Measurements from ENCODE around the gene SLC2A2. TPM values are rescaled to one million over a fixed set of nuclear protein-coding genes. Genes with fewer than 3 reads are reported as not detected.

The SLC2A2 gene
- total and polyA plus RNA-seq, 2 donors: 0.05 TPM; not detected in 1

DNA sequence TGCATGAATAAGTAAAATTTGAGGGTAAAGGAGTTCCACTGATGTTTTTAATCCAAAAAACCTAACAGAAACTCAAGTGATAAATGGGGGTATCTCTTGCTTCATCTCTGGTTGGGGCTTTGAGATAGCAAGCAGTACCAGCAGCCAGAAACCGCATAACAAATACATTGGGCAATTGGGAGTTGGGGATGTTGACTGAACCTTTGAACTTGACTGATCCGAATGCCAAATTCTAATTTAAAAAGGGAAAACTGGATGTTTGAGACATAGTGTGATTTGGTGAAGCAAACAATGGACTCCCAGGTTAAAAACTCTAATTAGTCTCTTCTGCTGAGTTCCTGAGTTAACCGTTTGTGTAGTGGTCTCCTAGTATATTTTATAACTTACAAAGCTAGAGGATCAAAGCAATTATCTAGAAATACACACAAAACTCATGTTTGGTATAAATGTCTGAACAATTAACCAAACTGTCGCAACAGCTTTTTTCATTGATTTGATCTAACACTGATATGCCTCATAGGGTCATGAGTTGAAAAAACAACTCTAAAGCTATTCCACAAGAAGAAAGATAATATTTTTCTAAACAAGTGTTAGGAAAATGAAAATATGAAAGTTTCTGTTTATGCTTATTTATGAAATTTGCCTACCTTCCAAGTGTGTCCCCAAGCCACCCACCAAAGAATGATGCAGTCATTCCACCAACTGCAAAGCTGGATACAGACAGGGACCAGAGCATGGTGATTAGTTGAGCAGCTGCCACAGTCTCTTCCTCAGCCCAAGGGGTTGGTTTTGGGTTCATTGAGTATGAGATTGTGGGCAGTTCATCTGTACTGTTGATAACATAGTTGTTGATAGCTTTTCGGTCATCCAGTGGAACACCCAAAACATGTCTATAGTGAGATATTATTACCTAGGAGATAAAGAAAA is 12.4 kb downstream of the SLC2A2 start:
- no peak for DNase-seq (ENCODE audit: low read depth in 6 of 9, low spot score in 9 of 9)
- Histone ChIP-seq H3K27me3 (ENCODE audit: control insufficient read depth in 2 of 2, insufficient read depth in 1 of 2, low read length in 1 of 2) (no peaks in the 10 kb centered on the region), H3K4me1 (ENCODE audit: control insufficient read depth in 2 of 2, insufficient read depth in 2 of 2, low read length in 2 of 2) (no peaks in the 10 kb centered on the region), H3K27ac (ENCODE audit: low read depth in 1 of 2, low read length in 1 of 2) (no peak overlapping the region), H3K9me3 (ENCODE audit: control insufficient read depth in 2 of 2, insufficient read depth in 1 of 2, low read length in 1 of 2) (no peaks in the 10 kb centered on the region), H3K4me3 (ENCODE audit: low read length in 2 of 2) (no peak overlapping the region), H3K36me3 (ENCODE audit: control insufficient read depth in 2 of 2, insufficient read depth in 2 of 2, low read length in 1 of 2) (no peaks in the 10 kb centered on the region)
- 97% methylated on average over 5 of the region's 5 CpGs for WGBS

DNA sequence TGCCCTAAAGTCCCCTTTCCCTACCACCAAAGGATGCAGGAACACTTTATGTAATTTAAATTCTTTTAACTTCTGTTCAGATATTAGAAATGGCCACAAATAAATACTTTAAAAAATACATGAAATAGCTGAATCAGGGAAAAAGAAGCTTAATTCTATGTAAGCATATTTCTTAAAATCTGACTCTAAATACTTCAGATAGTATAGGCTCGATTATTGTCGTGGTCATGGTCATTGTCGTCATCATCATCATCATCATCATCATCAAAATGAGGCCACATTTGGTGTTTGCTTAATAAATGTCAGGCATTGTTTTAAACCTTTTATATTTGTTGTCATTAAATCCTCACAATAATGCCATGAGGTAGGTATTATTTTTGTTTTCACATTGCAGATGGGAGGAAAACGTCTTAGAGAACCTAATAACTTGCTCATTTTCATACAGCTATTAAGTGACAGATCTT is 14.6 kb downstream of the SLC2A2 start:
- Histone ChIP-seq H3K4me1 (ENCODE audit: control insufficient read depth in 2 of 2, insufficient read depth in 2 of 2, low read length in 2 of 2) (no peaks in the 10 kb centered on the region), H3K27ac (ENCODE audit: low read depth in 1 of 2, low read length in 1 of 2) (no peak overlapping the region), H3K4me3 (ENCODE audit: low read length in 2 of 2) (no peak overlapping the region), H3K9me3 (ENCODE audit: control insufficient read depth in 2 of 2, insufficient read depth in 1 of 2, low read length in 1 of 2) (no peaks in the 10 kb centered on the region), H3K36me3 (ENCODE audit: control insufficient read depth in 2 of 2, insufficient read depth in 2 of 2, low read length in 1 of 2) (no peaks in the 10 kb centered on the region), H3K27me3 (ENCODE audit: control insufficient read depth in 2 of 2, insufficient read depth in 1 of 2, low read length in 1 of 2) (no peaks in the 10 kb centered on the region)
- no peak for DNase-seq (ENCODE audit: low read depth in 6 of 9, low spot score in 9 of 9)
- 94% methylated on average over 4 of the region's 4 CpGs for WGBS

GRCh38 chr3:171011109-171011872 is 15.2 kb downstream of the SLC2A2 start:
- no peak for DNase-seq (ENCODE audit: low read depth in 6 of 9, low spot score in 9 of 9)
- no peaks in the 10 kb centered on the region for H3K4me1 ChIP-seq (ENCODE audit: control insufficient read depth in 2 of 2, insufficient read depth in 2 of 2, low read length in 2 of 2)
- H3K36me3 ChIP-seq (ENCODE audit: control insufficient read depth in 2 of 2, insufficient read depth in 2 of 2, low read length in 1 of 2): no peaks in the 10 kb centered on the region
- no peak overlapping the region for H3K4me3 ChIP-seq (ENCODE audit: low read length in 2 of 2)
- no peaks in the 10 kb centered on the region for H3K27me3 ChIP-seq (ENCODE audit: control insufficient read depth in 2 of 2, insufficient read depth in 1 of 2, low read length in 1 of 2)
- no peaks in the 10 kb centered on the region for H3K9me3 ChIP-seq (ENCODE audit: control insufficient read depth in 2 of 2, insufficient read depth in 1 of 2, low read length in 1 of 2)
- no peak overlapping the region for H3K27ac ChIP-seq (ENCODE audit: low read depth in 1 of 2, low read length in 1 of 2)
- WGBS: 91% methylated on average over 2 of the region's 2 CpGs

DNA sequence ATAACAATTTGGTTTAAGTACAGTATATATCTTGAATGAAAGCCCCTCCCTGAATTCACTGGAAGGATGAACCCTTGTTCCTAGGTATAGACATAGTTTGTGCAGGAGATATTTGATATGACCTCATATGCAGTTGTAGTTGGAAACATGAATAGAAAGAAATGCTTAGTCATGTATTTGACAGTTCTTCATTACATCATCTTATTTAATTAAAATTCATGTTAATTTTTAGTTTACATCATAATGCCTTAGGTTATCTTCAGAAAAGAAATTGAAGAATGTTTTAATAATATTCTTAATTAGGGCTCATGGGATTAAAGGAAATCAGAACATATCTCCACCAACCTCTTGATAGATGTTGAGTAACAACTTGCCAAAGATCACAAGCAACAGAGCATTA is 19.2 kb downstream of the SLC2A2 start:
- no peak overlapping the region for H3K4me3 ChIP-seq (ENCODE audit: low read length in 2 of 2)
- no peaks in the 10 kb centered on the region for H3K9me3 ChIP-seq (ENCODE audit: control insufficient read depth in 2 of 2, insufficient read depth in 1 of 2, low read length in 1 of 2)
- H3K27me3 ChIP-seq (ENCODE audit: control insufficient read depth in 2 of 2, insufficient read depth in 1 of 2, low read length in 1 of 2): no peaks in the 10 kb centered on the region
- H3K36me3 ChIP-seq (ENCODE audit: control insufficient read depth in 2 of 2, insufficient read depth in 2 of 2, low read length in 1 of 2): no peaks in the 10 kb centered on the region
- DNase-seq (ENCODE audit: low read depth in 6 of 9, low spot score in 9 of 9): no peak
- no peaks in the 10 kb centered on the region for H3K4me1 ChIP-seq (ENCODE audit: control insufficient read depth in 2 of 2, insufficient read depth in 2 of 2, low read length in 2 of 2)
- no peak overlapping the region for H3K27ac ChIP-seq (ENCODE audit: low read depth in 1 of 2, low read length in 1 of 2)

- H3K9me3 ChIP-seq (ENCODE audit: control insufficient read depth in 2 of 2, insufficient read depth in 1 of 2, low read length in 1 of 2): no peaks in the 10 kb centered on the region
- WGBS: 95% methylated on average over 4 of the region's 4 CpGs
- H3K27me3 ChIP-seq (ENCODE audit: control insufficient read depth in 2 of 2, insufficient read depth in 1 of 2, low read length in 1 of 2): no peaks in the 10 kb centered on the region
- no peak overlapping the region for H3K4me3 ChIP-seq (ENCODE audit: low read length in 2 of 2)
- no peaks in the 10 kb centered on the region for H3K4me1 ChIP-seq (ENCODE audit: control insufficient read depth in 2 of 2, insufficient read depth in 2 of 2, low read length in 2 of 2)
- no peak for DNase-seq (ENCODE audit: low read depth in 6 of 9, low spot score in 9 of 9)
- H3K27ac ChIP-seq (ENCODE audit: low read depth in 1 of 2, low read length in 1 of 2): no peak overlapping the region
- H3K36me3 ChIP-seq (ENCODE audit: control insufficient read depth in 2 of 2, insufficient read depth in 2 of 2, low read length in 1 of 2): no peaks in the 10 kb centered on the region
These were observed 20.9 kb downstream of the SLC2A2 start for GRCh38 chr3:171005648-171006047.

DNA sequence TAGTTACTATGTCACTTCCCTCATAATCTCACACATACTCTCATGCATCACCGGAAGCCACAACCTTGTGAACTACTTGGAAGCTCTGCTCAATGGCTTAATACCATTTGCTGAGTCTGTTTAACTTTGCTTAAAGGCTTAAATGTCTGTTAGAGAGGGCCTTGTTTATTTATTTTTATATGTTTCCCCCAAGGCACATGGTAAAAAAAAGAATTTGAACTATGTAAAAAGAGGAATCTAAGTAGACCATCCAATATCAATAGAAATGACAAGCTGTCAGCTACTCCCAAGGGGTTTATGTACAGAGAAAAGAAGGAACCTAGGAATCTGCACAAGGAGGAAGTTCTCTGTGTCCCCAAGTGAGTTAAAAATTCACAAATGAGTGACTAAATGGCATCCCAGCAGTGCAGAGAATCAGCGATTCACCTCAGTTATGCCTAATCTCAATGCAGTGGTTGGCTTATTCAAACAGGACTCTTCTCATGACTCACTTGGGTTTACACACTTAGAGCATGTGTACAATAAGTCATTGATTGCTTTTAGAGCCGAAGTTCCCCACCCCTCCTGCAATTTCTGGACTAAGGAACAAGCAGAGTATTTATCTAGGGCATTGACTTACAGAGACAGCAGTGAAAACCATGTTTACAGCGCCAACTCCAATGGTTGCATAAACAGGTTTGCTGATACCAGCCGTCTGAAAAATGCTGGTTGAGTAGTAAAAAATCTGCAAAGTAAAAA is 24.4 kb downstream of the SLC2A2 start:
- H3K4me1 ChIP-seq (ENCODE audit: control insufficient read depth in 2 of 2, insufficient read depth in 2 of 2, low read length in 2 of 2): no peaks in the 10 kb centered on the region
- no peaks in the 10 kb centered on the region for H3K9me3 ChIP-seq (ENCODE audit: control insufficient read depth in 2 of 2, insufficient read depth in 1 of 2, low read length in 1 of 2)
- H3K27ac ChIP-seq (ENCODE audit: low read depth in 1 of 2, low read length in 1 of 2): no peak overlapping the region
- no peak for DNase-seq (ENCODE audit: low read depth in 6 of 9, low spot score in 9 of 9)
- no peak overlapping the region for H3K4me3 ChIP-seq (ENCODE audit: low read length in 2 of 2)
- H3K36me3 ChIP-seq (ENCODE audit: control insufficient read depth in 2 of 2, insufficient read depth in 2 of 2, low read length in 1 of 2): no peaks in the 10 kb centered on the region
- 93% methylated on average over 5 of the region's 5 CpGs for WGBS
- no peaks in the 10 kb centered on the region for H3K27me3 ChIP-seq (ENCODE audit: control insufficient read depth in 2 of 2, insufficient read depth in 1 of 2, low read length in 1 of 2)

DNA sequence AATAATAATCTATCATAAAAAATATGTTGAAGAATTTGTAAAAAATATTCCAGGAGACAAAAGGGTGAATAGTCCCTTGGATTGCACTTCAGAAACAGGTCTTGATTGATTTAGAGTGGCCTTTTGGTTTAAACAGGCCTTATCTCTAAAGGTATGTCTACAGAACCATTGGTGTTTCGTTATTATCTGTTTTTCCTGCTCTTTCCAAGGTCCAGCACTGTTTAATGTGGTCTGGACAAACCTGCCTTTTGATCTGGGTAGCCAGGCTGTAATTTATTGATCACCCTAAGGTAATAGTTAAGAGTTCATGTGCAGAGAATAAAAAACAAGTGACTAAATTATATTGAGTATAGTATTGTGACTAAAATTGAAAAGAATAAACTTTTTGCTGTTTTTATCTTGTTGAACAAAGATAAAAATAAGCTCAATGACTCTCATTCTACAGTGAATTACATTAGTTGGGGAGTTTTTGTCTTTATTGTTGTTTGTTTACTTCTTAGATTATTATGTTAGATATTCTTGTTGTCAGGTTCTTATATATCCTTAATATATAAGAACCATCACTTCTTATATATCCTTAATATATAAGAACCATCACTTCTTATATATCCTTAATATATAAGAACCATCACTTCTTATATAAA is 25.1 kb downstream of the SLC2A2 start:
- WGBS: 86% methylated on average over 1 of the region's 1 CpG
- Histone ChIP-seq H3K9me3 (ENCODE audit: control insufficient read depth in 2 of 2, insufficient read depth in 1 of 2, low read length in 1 of 2) (no peaks in the 10 kb centered on the region), H3K36me3 (ENCODE audit: control insufficient read depth in 2 of 2, insufficient read depth in 2 of 2, low read length in 1 of 2) (no peaks in the 10 kb centered on the region), H3K4me1 (ENCODE audit: control insufficient read depth in 2 of 2, insufficient read depth in 2 of 2, low read length in 2 of 2) (no peaks in the 10 kb centered on the region), H3K27me3 (ENCODE audit: control insufficient read depth in 2 of 2, insufficient read depth in 1 of 2, low read length in 1 of 2) (no peaks in the 10 kb centered on the region), H3K27ac (ENCODE audit: low read depth in 1 of 2, low read length in 1 of 2) (no peak overlapping the region), H3K4me3 (ENCODE audit: low read length in 2 of 2) (no peak overlapping the region)
- no peak for DNase-seq (ENCODE audit: low read depth in 6 of 9, low spot score in 9 of 9)

DNA sequence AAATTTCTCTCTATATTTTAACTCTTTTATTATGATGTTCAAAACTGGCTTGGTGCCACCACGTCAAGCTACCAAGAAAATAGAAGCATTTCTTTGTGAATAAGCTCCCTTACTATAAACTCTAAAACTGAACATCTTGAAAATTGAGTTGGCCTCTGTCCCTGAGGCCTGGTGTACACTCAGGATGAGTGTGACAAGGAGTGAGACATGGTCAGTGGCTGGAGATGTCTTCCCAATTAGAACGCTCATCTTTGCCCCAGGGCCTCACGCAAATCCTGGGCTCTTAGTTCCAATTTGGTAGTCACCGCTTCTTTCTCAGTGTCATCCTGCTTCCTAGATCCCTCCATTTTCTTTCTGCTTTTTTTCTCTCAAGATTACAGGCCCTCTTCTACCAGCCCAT is 26.2 kb downstream of the SLC2A2 start:
- 98% methylated on average over 4 of the region's 4 CpGs for WGBS
- Histone ChIP-seq H3K27ac (ENCODE audit: low read depth in 1 of 2, low read length in 1 of 2) (no peak overlapping the region), H3K27me3 (ENCODE audit: control insufficient read depth in 2 of 2, insufficient read depth in 1 of 2, low read length in 1 of 2) (no peaks in the 10 kb centered on the region), H3K4me3 (ENCODE audit: low read length in 2 of 2) (no peak overlapping the region), H3K9me3 (ENCODE audit: control insufficient read depth in 2 of 2, insufficient read depth in 1 of 2, low read length in 1 of 2) (no peaks in the 10 kb centered on the region), H3K4me1 (ENCODE audit: control insufficient read depth in 2 of 2, insufficient read depth in 2 of 2, low read length in 2 of 2) (no peaks in the 10 kb centered on the region), H3K36me3 (ENCODE audit: control insufficient read depth in 2 of 2, insufficient read depth in 2 of 2, low read length in 1 of 2) (no peaks in the 10 kb centered on the region)
- no peak for DNase-seq (ENCODE audit: low read depth in 6 of 9, low spot score in 9 of 9)

Measured in thymus (tissue), 11 donors.